ENCODE results near the gene FRG2B. TPM values are rescaled to one million over a fixed set of nuclear protein-coding genes. Genes with fewer than 3 reads are reported as not detected.
"Not testable (repeated sequence)": the region's sequence is repeated elsewhere in the genome, so short reads cannot be mapped to it uniquely, and the experiment has no call there.

The FRG2B gene
- total and polyA plus RNA-seq, 2 donors from 2014 or later: 0.97 TPM; not detected in 1

GRCh38 chr10:133637846-133638235, 11.2 kb upstream of the FRG2B start:
- H3K4me3 ChIP-seq (ENCODE audit: low read length in 3 of 3); H3K27ac ChIP-seq (ENCODE audit: low read depth in 2 of 2, low read length in 2 of 2); H3K36me3 ChIP-seq (ENCODE audit: control insufficient read depth in 2 of 3, insufficient read depth in 3 of 3, low read length in 3 of 3); H3K9ac ChIP-seq (ENCODE audit: low read length in 3 of 3); H3K27me3 ChIP-seq (ENCODE audit: control insufficient read depth, insufficient read depth, low read length); H3K4me1 ChIP-seq (ENCODE audit: control insufficient read depth in 2 of 3, insufficient read depth in 2 of 3, low read depth in 1 of 3, low read length in 3 of 3); H3K9me3 ChIP-seq (ENCODE audit: control insufficient read depth in 2 of 3, insufficient read depth in 1 of 3, low read length in 3 of 3); DNase-seq; FAIRE-seq; intact Hi-C loops (cut with DNase I): not testable (repeated sequence)

- FAIRE-seq; H3K4me1 ChIP-seq (ENCODE audit: control insufficient read depth in 2 of 3, insufficient read depth in 2 of 3, low read depth in 1 of 3, low read length in 3 of 3); DNase-seq; H3K4me3 ChIP-seq (ENCODE audit: low read length in 3 of 3); H3K27ac ChIP-seq (ENCODE audit: low read depth in 2 of 2, low read length in 2 of 2); H3K9ac ChIP-seq (ENCODE audit: low read length in 3 of 3); H3K27me3 ChIP-seq (ENCODE audit: control insufficient read depth, insufficient read depth, low read length); H3K9me3 ChIP-seq (ENCODE audit: control insufficient read depth in 2 of 3, insufficient read depth in 1 of 3, low read length in 3 of 3); H3K36me3 ChIP-seq (ENCODE audit: control insufficient read depth in 2 of 3, insufficient read depth in 3 of 3, low read length in 3 of 3); intact Hi-C loops (cut with DNase I): not testable (repeated sequence)
Measured at GRCh38 chr10:133637202-133637845, 10.7 kb upstream of the FRG2B start.

- H3K36me3 ChIP-seq (ENCODE audit: control insufficient read depth in 2 of 3, insufficient read depth in 3 of 3, low read length in 3 of 3); H3K9ac ChIP-seq (ENCODE audit: low read length in 3 of 3); FAIRE-seq; H3K27me3 ChIP-seq (ENCODE audit: control insufficient read depth, insufficient read depth, low read length); H3K27ac ChIP-seq (ENCODE audit: low read depth in 2 of 2, low read length in 2 of 2); DNase-seq; H3K4me1 ChIP-seq (ENCODE audit: control insufficient read depth in 2 of 3, insufficient read depth in 2 of 3, low read depth in 1 of 3, low read length in 3 of 3); H3K4me3 ChIP-seq (ENCODE audit: low read length in 3 of 3); intact Hi-C loops (cut with DNase I); H3K9me3 ChIP-seq (ENCODE audit: control insufficient read depth in 2 of 3, insufficient read depth in 1 of 3, low read length in 3 of 3): not testable (repeated sequence)
Measured at GRCh38 chr10:133630723-133631249, 4.2 kb upstream of the FRG2B start.

- FAIRE-seq; H3K27ac ChIP-seq (ENCODE audit: low read depth in 2 of 2, low read length in 2 of 2); H3K27me3 ChIP-seq (ENCODE audit: control insufficient read depth, insufficient read depth, low read length); H3K36me3 ChIP-seq (ENCODE audit: control insufficient read depth in 2 of 3, insufficient read depth in 3 of 3, low read length in 3 of 3); H3K9me3 ChIP-seq (ENCODE audit: control insufficient read depth in 2 of 3, insufficient read depth in 1 of 3, low read length in 3 of 3); H3K9ac ChIP-seq (ENCODE audit: low read length in 3 of 3); intact Hi-C loops (cut with DNase I); H3K4me1 ChIP-seq (ENCODE audit: control insufficient read depth in 2 of 3, insufficient read depth in 2 of 3, low read depth in 1 of 3, low read length in 3 of 3); DNase-seq; H3K4me3 ChIP-seq (ENCODE audit: low read length in 3 of 3): not testable (repeated sequence)
Measured at GRCh38 chr10:133622544-133622943, 4.1 kb downstream of the FRG2B start.

GRCh38 chr10:133618851-133619250, 7.7 kb downstream of the FRG2B start:
- DNase-seq (no peak), FAIRE-seq (no peak)
- Histone ChIP-seq H3K27me3 (ENCODE audit: control insufficient read depth, insufficient read depth, low read length) (peaks cover 9% of the 10 kb centered on the region), H3K27ac (ENCODE audit: low read depth in 2 of 2, low read length in 2 of 2) (no peak overlapping the region), H3K4me1 (ENCODE audit: control insufficient read depth in 2 of 3, insufficient read depth in 2 of 3, low read depth in 1 of 3, low read length in 3 of 3) (no peaks in the 10 kb centered on the region), H3K4me3 (ENCODE audit: low read length in 3 of 3) (no peak overlapping the region), H3K9me3 (ENCODE audit: control insufficient read depth in 2 of 3, insufficient read depth in 1 of 3, low read length in 3 of 3) (no peaks in the 10 kb centered on the region), H3K9ac (ENCODE audit: low read length in 3 of 3) (no peak overlapping the region), H3K36me3 (ENCODE audit: control insufficient read depth in 2 of 3, insufficient read depth in 3 of 3, low read length in 3 of 3) (no peaks in the 10 kb centered on the region)
- no peak for TF ChIP-seq CTCF (IDR thresholded peaks at IDR 0.05; ENCODE audit: borderline replicate concordance, extremely low read depth, insufficient read depth)
- intact Hi-C loops (cut with DNase I): no loop called here

Data from kidney (tissue), 14 donors.